ENCODE data around the gene CEP72.

- TF ChIP-seq CTCF (IDR thresholded peaks at IDR 0.05; ENCODE audit: low read depth, low read length, poor library complexity, severe bottlenecking), result no peak
- no peak for TF ChIP-seq EZH2phosphoT487 (IDR thresholded peaks at IDR 0.05; ENCODE audit: borderline replicate concordance, low read length)
Measured at GRCh38 chr5:623531-623930, 11.4 kb downstream of the CEP72 start.
